ENCODE results near the gene TBX21.

Gene TBX21

GRCh38 chr17:47694581-47695428, 38.2 kb upstream of the TBX21 start:
- peak; percentile 53 for DNase-seq (ENCODE audit: low spot score)
- in situ Hi-C loops (cut with MboI; ENCODE audit: low pct_unique_long_range_greater_than_20kb, low sequenced_read_pairs, unreplicated experiment), result no loop called here
- TF ChIP-seq CTCF (IDR thresholded peaks at IDR 0.05; ENCODE audit: extremely low read depth, insufficient read depth, missing control alignments), result no peak

GRCh38 chr17:47695429-47696376, 37.3 kb upstream of the TBX21 start:
- in situ Hi-C loops (cut with MboI; ENCODE audit: low pct_unique_long_range_greater_than_20kb, low sequenced_read_pairs, unreplicated experiment), result no loop called here
- no peak for TF ChIP-seq CTCF (IDR thresholded peaks at IDR 0.05; ENCODE audit: extremely low read depth, insufficient read depth, missing control alignments)
- DNase-seq (ENCODE audit: low spot score), result peak; percentile 24

- TF ChIP-seq CTCF (IDR thresholded peaks at IDR 0.05; ENCODE audit: extremely low read depth, insufficient read depth, missing control alignments), result no peak
- DNase-seq (ENCODE audit: low spot score), result no peak
- in situ Hi-C loops (cut with MboI; ENCODE audit: low pct_unique_long_range_greater_than_20kb, low sequenced_read_pairs, unreplicated experiment), result no loop called here
Measured at GRCh38 chr17:47696717-47697642, 36.1 kb upstream of the TBX21 start.

GRCh38 chr17:47697906-47698711, 34.9 kb upstream of the TBX21 start:
- DNase-seq (ENCODE audit: low spot score), result no peak
- in situ Hi-C loops (cut with MboI; ENCODE audit: low pct_unique_long_range_greater_than_20kb, low sequenced_read_pairs, unreplicated experiment), result no loop called here
- TF ChIP-seq CTCF (IDR thresholded peaks at IDR 0.05; ENCODE audit: extremely low read depth, insufficient read depth, missing control alignments), result no peak

- DNase-seq (ENCODE audit: low spot score), result peak; percentile 95
- peak; percentile 82 for TF ChIP-seq CTCF (IDR thresholded peaks at IDR 0.05; ENCODE audit: extremely low read depth, insufficient read depth, missing control alignments)
- in situ Hi-C loops (cut with MboI; ENCODE audit: low pct_unique_long_range_greater_than_20kb, low sequenced_read_pairs, unreplicated experiment), result no loop called here
Measured at GRCh38 chr17:47698749-47699535, 34.1 kb upstream of the TBX21 start.
